ENCODE data around the gene CDKAL1. TPM values are rescaled to one million over a fixed set of nuclear protein-coding genes. Genes with fewer than 3 reads are reported as not detected.

Gene CDKAL1
- total and polyA plus RNA-seq, 2 of the 8 experiments (the other 6 are each of a cell fraction or from before 2014, with no cell fraction given), result 8.4 to 24.6 TPM

- Histone ChIP-seq H3K36me3 (ENCODE audit: control insufficient read depth in 2 of 4, insufficient read depth in 4 of 4, low read length in 3 of 4) (no peaks in the 10 kb centered on the region), H4K5ac (ENCODE audit: insufficient read length, low read depth, low read length) (no peak overlapping the region), H2BK120ac (replicated peaks; ENCODE audit: low read depth, low read length) (no peak overlapping the region), H3K27me3 (replicated peaks in 1 of 4; ENCODE audit: control insufficient read depth in 3 of 4, extremely low read depth in 1 of 4, insufficient read depth in 3 of 4, low read length in 3 of 4) (no peaks in the 10 kb centered on the region), H3K4ac (replicated peaks; ENCODE audit: insufficient read length, low read depth, low read length) (no peak overlapping the region), H2BK5ac (ENCODE audit: low read depth, low read length) (no peak overlapping the region), H2BK20ac (ENCODE audit: low read length) (no peak overlapping the region), H3K23ac (ENCODE audit: insufficient read length) (peak overlapping the region; percentile 34), H3K4me2 (ENCODE audit: insufficient read depth in 1 of 2, low read depth in 2 of 2, low read length in 2 of 2) (no peak overlapping the region), H2AK5ac (ENCODE audit: low read depth, low read length) (no peak overlapping the region), H4K91ac (replicated peaks; ENCODE audit: insufficient read length, low read length) (no peak overlapping the region), H3K79me2 (ENCODE audit: control insufficient read depth in 1 of 2, insufficient read depth in 2 of 2, low read length in 2 of 2) (no peaks in the 10 kb centered on the region), H4K20me1 (replicated peaks in 1 of 2; ENCODE audit: control insufficient read depth in 1 of 2, insufficient read depth in 2 of 2, low read length in 2 of 2) (no peaks in the 10 kb centered on the region), H3K4me3 (ENCODE audit: extremely low read depth in 1 of 4, insufficient read depth in 2 of 4, low read depth in 3 of 4, low read length in 4 of 4) (no peak overlapping the region), H3K23me2 (ENCODE audit: low read depth, low read length) (no peaks in the 10 kb centered on the region), H3K9me3 (ENCODE audit: insufficient read depth in 2 of 2, low read depth in 1 of 2, low read length in 1 of 2) (no peaks in the 10 kb centered on the region), H3K56ac (replicated peaks; ENCODE audit: insufficient read length, low read depth, low read length) (no peak overlapping the region), H3K4me1 (replicated peaks in 1 of 4; ENCODE audit: control insufficient read depth in 3 of 4, insufficient read depth in 4 of 4, low read length in 3 of 4) (no peaks in the 10 kb centered on the region), H2BK15ac (ENCODE audit: low read length) (no peak overlapping the region), H2AFZ (ENCODE audit: low read length) (no peak overlapping the region), H3K27ac (ENCODE audit: low read depth, low read length) (no peak overlapping the region), H3K14ac (ENCODE audit: insufficient read length) (no peak overlapping the region), H4K8ac (ENCODE audit: extremely low read depth, insufficient read depth, low read length) (no peak overlapping the region), H3K9ac (replicated peaks in 1 of 4; ENCODE audit: extremely low read depth in 1 of 4, low read depth in 3 of 4, low read length in 3 of 4) (no peak overlapping the region), H3K79me1 (ENCODE audit: low read depth, low read length) (no peaks in the 10 kb centered on the region), H3K18ac (ENCODE audit: extremely low read depth, low read length) (no peak overlapping the region), H2BK12ac (ENCODE audit: low read depth, low read length) (no peak overlapping the region)
- no peak for TF ChIP-seq EP300 (IDR thresholded peaks at IDR 0.05; ENCODE audit: borderline replicate concordance in 1 of 2, low read depth in 2 of 2, low read length in 2 of 2)
- TF ChIP-seq BACH1 (IDR thresholded peaks at IDR 0.05; ENCODE audit: low read length), result no peak
- no peak for TF ChIP-seq ZNF274 (IDR thresholded peaks at IDR 0.05; ENCODE audit: borderline replicate concordance, extremely low read depth, low read length)
- WGBS, 2 experiments (ENCODE audit: extremely low coverage in 1 of 2, insufficient coverage in 1 of 2, insufficient read length in 1 of 2, insufficient replicate concordance in 2 of 2, low coverage in 1 of 2, low lambda C conversion rate in 2 of 2, missing lambda C conversion rate in 1 of 2), result 89% methylated on average over 9 of the region's 9 CpGs; no CpG with 5 or more reads in 1 of the 2 experiments
- FAIRE-seq (no peak), DNase-seq (ENCODE audit: low read depth in 1 of 2, low spot score in 2 of 2) (no peak)
- ChIA-PET CTCF (ENCODE audit: partially characterized antibody) (interaction anchor here (1.1 kb wide), 1 partner anchor 13 kb away, joined by 3 read pairs; no protein-coding TSS in a partner anchor), POLR2A (ENCODE audit: partially characterized antibody) (no interaction called here)
These were observed 210.8 kb downstream of the CDKAL1 start for GRCh38 chr6:20744911-20745557.

Measured in H1 (cell line).